Chondrocyte (in vitro differentiated cells): Measurements from ENCODE around the gene SLC39A8. TPM values are rescaled to one million over a fixed set of nuclear protein-coding genes. Genes with fewer than 3 reads are reported as not detected.

Source experiments
- DNase-seq: peaks from one replicate; pipeline ENCODE4 v3.0.0; 2021; ENCODE audit warnings: mixed read lengths, low spot score
- H3K27ac Mint-ChIP-seq: one replicate; pipeline ENCODE4 v1.8.0; 2021; ENCODE audit warnings: mild to moderate bottlenecking, moderate library complexity, mixed read lengths; ENCODE audit not compliant: unreplicated experiment
- H3K27me3 Mint-ChIP-seq: 2 replicates; pipeline ENCODE4 v1.8.0; 2021; ENCODE audit warnings: low read depth, mixed read lengths
- H3K36me3 Mint-ChIP-seq: 2 replicates; pipeline ENCODE4 v1.8.0; 2021; ENCODE audit warnings: low read depth, mixed read lengths
- H3K4me1 Mint-ChIP-seq: 2 replicates; pipeline ENCODE4 v1.8.0; 2021; ENCODE audit warnings: low read depth, mild to moderate bottlenecking, mixed read lengths
- H3K4me3 Mint-ChIP-seq: one replicate; pipeline ENCODE4 v1.8.0; 2021; ENCODE audit warnings: mild to moderate bottlenecking, moderate library complexity, mixed read lengths; ENCODE audit not compliant: unreplicated experiment
- H3K9me3 Mint-ChIP-seq: 2 replicates; pipeline ENCODE4 v1.8.0; 2021; ENCODE audit warnings: low read depth, mixed read lengths
- CTCF ChIP-seq: fragments of 200-600 bp; sonication (generic); IDR thresholded peaks from 2 replicates; pipeline ENCODE4 v1.5.0; 2021; ENCODE audit warnings: antibody characterized with exemption, mild to moderate bottlenecking, moderate library complexity
- total RNA-seq: library from RNA; stranded (reverse); gene quantifications from 3 replicates; pipeline ENCODE4 v1.2.1, GENCODE V29; 2021

SLC39A8 gene
- total RNA-seq, 1 donor from 2014 or later: 1.8 TPM

GRCh38 chr4:102223461-102223860 lies 121.8 kb downstream of the SLC39A8 start:
- Mint-ChIP-seq H3K9me3 (peaks cover 2% of the 10 kb centered on the region), H3K27ac (no peak overlapping the region), H3K4me3 (no peak overlapping the region), H3K4me1 (no peaks in the 10 kb centered on the region), H3K36me3 (peaks cover 1% of the 10 kb centered on the region), H3K27me3 (peaks cover 11% of the 10 kb centered on the region)
- no peak for TF ChIP-seq CTCF
- DNase-seq: no peak

GRCh38 chr4:102222838-102223409 lies 122.4 kb downstream of the SLC39A8 start:
- H3K36me3 Mint-ChIP-seq: peaks cover 1% of the 10 kb centered on the region
- TF ChIP-seq CTCF: no peak
- no peaks in the 10 kb centered on the region for H3K9me3 Mint-ChIP-seq
- H3K4me3 Mint-ChIP-seq: no peak overlapping the region
- peaks cover 11% of the 10 kb centered on the region for H3K27me3 Mint-ChIP-seq
- no peak overlapping the region for H3K27ac Mint-ChIP-seq
- H3K4me1 Mint-ChIP-seq: no peaks in the 10 kb centered on the region
- DNase-seq: no peak

- Mint-ChIP-seq H3K4me3 (no peak overlapping the region), H3K27ac (no peak overlapping the region), H3K27me3 (peaks cover 17% of the 10 kb centered on the region), H3K9me3 (no peaks in the 10 kb centered on the region), H3K36me3 (no peaks in the 10 kb centered on the region), H3K4me1 (peaks cover 5% of the 10 kb centered on the region)
- no peak for TF ChIP-seq CTCF
- DNase-seq: no peak
Measured at GRCh38 chr4:102219129-102219528, 126.2 kb downstream of the SLC39A8 start.

- H3K9me3 Mint-ChIP-seq: no peaks in the 10 kb centered on the region
- no peak for TF ChIP-seq CTCF
- H3K4me1 Mint-ChIP-seq: peaks cover 5% of the 10 kb centered on the region
- H3K27me3 Mint-ChIP-seq: peaks cover 17% of the 10 kb centered on the region
- no peak overlapping the region for H3K4me3 Mint-ChIP-seq
- DNase-seq: no peak
- H3K36me3 Mint-ChIP-seq: no peaks in the 10 kb centered on the region
- H3K27ac Mint-ChIP-seq: no peak overlapping the region
Measured at GRCh38 chr4:102218656-102219055, 126.6 kb downstream of the SLC39A8 start.

GRCh38 chr4:102217775-102218355 lies 127.4 kb downstream of the SLC39A8 start:
- Mint-ChIP-seq H3K4me1 (peaks cover 5% of the 10 kb centered on the region), H3K27ac (no peak overlapping the region), H3K27me3 (peaks cover 17% of the 10 kb centered on the region), H3K36me3 (no peaks in the 10 kb centered on the region), H3K9me3 (no peaks in the 10 kb centered on the region), H3K4me3 (no peak overlapping the region)
- no peak for DNase-seq
- no peak for TF ChIP-seq CTCF
